CD4-positive, alpha-beta T cell (primary cell): ENCODE results near the gene NSL1. TPM values are rescaled to one million over a fixed set of nuclear protein-coding genes. Genes with fewer than 3 reads are reported as not detected.

ENCODE experiments used
- ATAC-seq: fragments of 200-7000 bp; cut with Tn5 transposase; one replicate; pipeline ENCODE4 v1.10.0; 2022; ENCODE audit warnings: mild to moderate bottlenecking; ENCODE audit not compliant: poor library complexity
- CTCF ChIA-PET: fragments of 350-600 bp; sonication (Branson Sonifier 250); formaldehyde crosslinking; loops from one replicate; lab custom pipeline; 2021; ENCODE audit warnings: antibody characterized with exemption, inconsistent platforms; lab: Charles Lee
- POLR2A ChIA-PET: fragments of 350-600 bp; sonication (Branson Sonifier 250); formaldehyde crosslinking; loops from one replicate; lab custom pipeline; 2021; ENCODE audit warnings: antibody characterized with exemption, inconsistent platforms; lab: Charles Lee
- DNase-seq, 14 experiments: peaks; one replicate each; pipeline ENCODE4 v3.0.0-alpha.2; 2013 to 2020; ENCODE audit warnings: mixed read lengths in 2 of 14
- H3K27ac ChIP-seq, 2 donors: one replicate each; pipeline versions ENCODE4 v1.5.1 to v1.7.0; 2013; ENCODE audit warnings: low read length in 2 of 2, low read depth in 1 of 2, mild to moderate bottlenecking in 1 of 2
- H3K27me3 ChIP-seq, 2 experiments: 1 replicate in 1 of 2; 2 replicates in 1 of 2; pipeline versions ENCODE4 v1.6.1 to v1.7.0; 2013; ENCODE audit warnings: low read length in 2 of 2, control low read depth in 1 of 2, mild to moderate bottlenecking in 1 of 2, moderate library complexity in 1 of 2; ENCODE audit not compliant: insufficient read depth in 2 of 2, control insufficient read depth in 1 of 2
- H3K36me3 ChIP-seq: one replicate; pipeline ENCODE4 v1.6.1; 2013; ENCODE audit warnings: low read length, control low read depth; ENCODE audit not compliant: insufficient read depth
- H3K4me1 ChIP-seq: one replicate; pipeline ENCODE4 v1.6.1; 2013; ENCODE audit warnings: low read length, control low read depth; ENCODE audit not compliant: insufficient read depth
- H3K4me3 ChIP-seq: one replicate; pipeline ENCODE4 v1.5.1; 2013; ENCODE audit warnings: mild to moderate bottlenecking, low read length, moderate library complexity
- H3K9me3 ChIP-seq, 2 experiments: 1 replicate in 1 of 2; 2 replicates in 1 of 2; pipeline versions ENCODE4 v1.6.1 to v1.7.0; 2013; ENCODE audit warnings: low read length in 2 of 2, mild to moderate bottlenecking in 2 of 2, control low read depth in 1 of 2, moderate library complexity in 1 of 2; ENCODE audit not compliant: control insufficient read depth in 1 of 2, insufficient read depth in 1 of 2
- H3K27ac Mint-ChIP-seq: one replicate; pipeline ENCODE4 v1.8.0; 2020; ENCODE audit warnings: mixed read lengths
- H3K27me3 Mint-ChIP-seq: one replicate; pipeline ENCODE4 v1.8.0; 2021; ENCODE audit warnings: mixed read lengths
- H3K36me3 Mint-ChIP-seq: one replicate; pipeline ENCODE4 v1.8.0; 2021; ENCODE audit warnings: low read depth, mixed read lengths
- H3K4me1 Mint-ChIP-seq: one replicate; pipeline ENCODE4 v1.8.0; 2021; ENCODE audit warnings: low read depth, mixed read lengths
- H3K4me3 Mint-ChIP-seq: one replicate; pipeline ENCODE4 v1.8.0; 2020; ENCODE audit warnings: mild to moderate bottlenecking, mixed read lengths
- H3K9me3 Mint-ChIP-seq: one replicate; pipeline ENCODE4 v1.8.0; 2020; ENCODE audit warnings: mixed read lengths
- intact Hi-C, 2 experiments: fragments of 100-400 bp; cut with DNase I in 1 of 2; cut with micrococcal nuclease in 1 of 2; formaldehyde crosslinking; loops; one replicate each; pipeline versions ENCODE4 v1.15.1 to v1.9.0; 2023 to 2025; cut with DNase I, micrococcal nuclease
- total RNA-seq, 174 experiments: library from RNA in 2 of 174; stranded (reverse) in 2 of 174; gene quantifications; one replicate each; pipeline ENCODE4 v1.2.3 and lab custom pipeline; 2021 to 2026
- TF ChIP-seq, protein P1 (sequence below): fragments of 200-600 bp; IDR thresholded peaks from one replicate; pipeline ENCODE4 v1.8.0; 2022; ENCODE audit warnings: antibody characterized with exemption, mild to moderate bottlenecking

Gene NSL1
- total RNA-seq, 2 experiments from 2014 or later: 14.1 to 15.7 TPM

- peaks cover 5% of the 10 kb centered on the region for H3K9me3 Mint-ChIP-seq
- H3K4me1 Mint-ChIP-seq: peaks cover 50% of the 10 kb centered on the region
- ChIA-PET CTCF (interaction anchor here (0.6 to 1.6 kb wide), 3 partner anchors 64 to 1174 kb away, joined by 3 to 5 read pairs (median 4); no protein-coding TSS in a partner anchor), POLR2A (interaction anchor here (1.2 kb wide), 1 partner anchor 8 kb away, joined by 3 read pairs; no protein-coding TSS in a partner anchor)
- Histone ChIP-seq H3K27me3 (no peaks in the 10 kb centered on the region), H3K36me3 (peaks cover 6% of the 10 kb centered on the region), H3K4me1 (peaks cover 9% of the 10 kb centered on the region), H3K4me3 (no peak overlapping the region), H3K27ac (no peak overlapping the region), H3K9me3 (peaks cover 0 to 2% of the 10 kb centered on the region in 2 experiments)
- TF ChIP-seq, protein P1, sequence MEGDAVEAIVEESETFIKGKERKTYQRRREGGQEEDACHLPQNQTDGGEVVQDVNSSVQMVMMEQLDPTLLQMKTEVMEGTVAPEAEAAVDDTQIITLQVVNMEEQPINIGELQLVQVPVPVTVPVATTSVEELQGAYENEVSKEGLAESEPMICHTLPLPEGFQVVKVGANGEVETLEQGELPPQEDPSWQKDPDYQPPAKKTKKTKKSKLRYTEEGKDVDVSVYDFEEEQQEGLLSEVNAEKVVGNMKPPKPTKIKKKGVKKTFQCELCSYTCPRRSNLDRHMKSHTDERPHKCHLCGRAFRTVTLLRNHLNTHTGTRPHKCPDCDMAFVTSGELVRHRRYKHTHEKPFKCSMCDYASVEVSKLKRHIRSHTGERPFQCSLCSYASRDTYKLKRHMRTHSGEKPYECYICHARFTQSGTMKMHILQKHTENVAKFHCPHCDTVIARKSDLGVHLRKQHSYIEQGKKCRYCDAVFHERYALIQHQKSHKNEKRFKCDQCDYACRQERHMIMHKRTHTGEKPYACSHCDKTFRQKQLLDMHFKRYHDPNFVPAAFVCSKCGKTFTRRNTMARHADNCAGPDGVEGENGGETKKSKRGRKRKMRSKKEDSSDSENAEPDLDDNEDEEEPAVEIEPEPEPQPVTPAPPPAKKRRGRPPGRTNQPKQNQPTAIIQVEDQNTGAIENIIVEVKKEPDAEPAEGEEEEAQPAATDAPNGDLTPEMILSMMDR: no peak
- no peaks in the 10 kb centered on the region for H3K27me3 Mint-ChIP-seq
- peaks cover 72% of the 10 kb centered on the region for H3K36me3 Mint-ChIP-seq
- no peak for ATAC-seq
- intact Hi-C loops: no loop called here
- no peak for DNase-seq
- H3K4me3 Mint-ChIP-seq: no peak overlapping the region
- no peak overlapping the region for H3K27ac Mint-ChIP-seq
Observed at GRCh38 chr1:212762839-212763238, 28.7 kb downstream of the NSL1 start.

GRCh38 chr1:212762234-212762633 lies 29.3 kb downstream of the NSL1 start:
- H3K27ac ChIP-seq: no peak overlapping the region
- ChIA-PET CTCF (interaction anchor here (0.6 to 1.6 kb wide), 4 partner anchors 9 to 1174 kb away, joined by 3 to 7 read pairs (median 4); no protein-coding TSS in a partner anchor), POLR2A (no interaction called here)
- peaks cover 66% of the 10 kb centered on the region for H3K36me3 Mint-ChIP-seq
- peaks cover 9% of the 10 kb centered on the region for H3K4me1 ChIP-seq
- TF ChIP-seq, protein P1: no peak
- peaks cover 6% of the 10 kb centered on the region for H3K36me3 ChIP-seq
- no peaks in the 10 kb centered on the region for H3K27me3 ChIP-seq
- intact Hi-C loops: no loop called here
- DNase-seq: no peak
- H3K27ac Mint-ChIP-seq: no peak overlapping the region
- no peaks in the 10 kb centered on the region for H3K27me3 Mint-ChIP-seq
- no peak overlapping the region for H3K4me3 ChIP-seq
- H3K4me1 Mint-ChIP-seq: peaks cover 48% of the 10 kb centered on the region
- no peaks in the 10 kb centered on the region for H3K9me3 ChIP-seq
- H3K4me3 Mint-ChIP-seq: no peak overlapping the region
- no peak for ATAC-seq
- peaks cover under 1% of the 10 kb centered on the region for H3K9me3 Mint-ChIP-seq

GRCh38 chr1:212760126-212760823 lies 31.3 kb downstream of the NSL1 start:
- H3K4me1 ChIP-seq: peaks cover 9% of the 10 kb centered on the region
- DNase-seq (peak in 13 of 14 experiments; percentile 19 to 72 (median 39)), ATAC-seq (peak; percentile 78)
- peaks cover 6% of the 10 kb centered on the region for H3K36me3 ChIP-seq
- H3K9me3 ChIP-seq: no peaks in the 10 kb centered on the region
- Mint-ChIP-seq H3K4me1 (peaks cover 37% of the 10 kb centered on the region), H3K27me3 (no peaks in the 10 kb centered on the region), H3K36me3 (peaks cover 54% of the 10 kb centered on the region), H3K27ac (no peak overlapping the region), H3K4me3 (no peak overlapping the region), H3K9me3 (no peaks in the 10 kb centered on the region)
- no peak overlapping the region for H3K4me3 ChIP-seq
- no peak overlapping the region for H3K27ac ChIP-seq
- intact Hi-C loops: loop anchor here in 1 of 2 experiments (2.0 kb wide), 1 partner anchor 61 kb away; the partner anchor contains the start of gene BATF3
- TF ChIP-seq, protein P1: peak; percentile 39
- POLR2A ChIA-PET: no interaction called here
- CTCF ChIA-PET: interaction anchor here (1.0 to 2.2 kb wide), 2 partner anchors 95 to 283 kb away, joined by 3 to 6 read pairs; no protein-coding TSS in a partner anchor
- H3K27me3 ChIP-seq: no peaks in the 10 kb centered on the region
